Stimulated activated naive CD8-positive, alpha-beta T cell treated with anti-CD3 and anti-CD28 coated beads, Interleukin-15, amount 100 ng/mL, for 72 hours (primary cell): ENCODE data around the gene DIAPH1.

Source experiments
- ATAC-seq: fragments of 150-1000 bp; cut with Tn5 transposase; 2 replicates; pipeline ENCODE4 v1.10.0; 2021; ENCODE audit warnings: mild to moderate bottlenecking, moderate library complexity
- DNase-seq, 2 donors: peaks; one replicate each; pipeline ENCODE4 v3.0.0; 2021 to 2022
- H3K27ac Mint-ChIP-seq, 2 donors: one replicate each; pipeline ENCODE4 v1.8.0; 2022; ENCODE audit warnings: mild to moderate bottlenecking in 2 of 2, mixed read lengths in 2 of 2, moderate library complexity in 2 of 2
- H3K27me3 Mint-ChIP-seq: one replicate; pipeline ENCODE4 v1.8.0; 2022; ENCODE audit warnings: mixed read lengths
- H3K4me1 Mint-ChIP-seq: one replicate; pipeline ENCODE4 v1.8.0; 2022; ENCODE audit warnings: mild to moderate bottlenecking, mixed read lengths
- H3K4me3 Mint-ChIP-seq, 2 donors: one replicate each; pipeline ENCODE4 v1.8.0; 2022; ENCODE audit warnings: mild to moderate bottlenecking in 2 of 2, mixed read lengths in 2 of 2, moderate library complexity in 1 of 2
- H3K9me3 Mint-ChIP-seq, 2 donors: one replicate each; pipeline ENCODE4 v1.8.0; 2022; ENCODE audit warnings: mixed read lengths in 2 of 2

Gene DIAPH1

DNA sequence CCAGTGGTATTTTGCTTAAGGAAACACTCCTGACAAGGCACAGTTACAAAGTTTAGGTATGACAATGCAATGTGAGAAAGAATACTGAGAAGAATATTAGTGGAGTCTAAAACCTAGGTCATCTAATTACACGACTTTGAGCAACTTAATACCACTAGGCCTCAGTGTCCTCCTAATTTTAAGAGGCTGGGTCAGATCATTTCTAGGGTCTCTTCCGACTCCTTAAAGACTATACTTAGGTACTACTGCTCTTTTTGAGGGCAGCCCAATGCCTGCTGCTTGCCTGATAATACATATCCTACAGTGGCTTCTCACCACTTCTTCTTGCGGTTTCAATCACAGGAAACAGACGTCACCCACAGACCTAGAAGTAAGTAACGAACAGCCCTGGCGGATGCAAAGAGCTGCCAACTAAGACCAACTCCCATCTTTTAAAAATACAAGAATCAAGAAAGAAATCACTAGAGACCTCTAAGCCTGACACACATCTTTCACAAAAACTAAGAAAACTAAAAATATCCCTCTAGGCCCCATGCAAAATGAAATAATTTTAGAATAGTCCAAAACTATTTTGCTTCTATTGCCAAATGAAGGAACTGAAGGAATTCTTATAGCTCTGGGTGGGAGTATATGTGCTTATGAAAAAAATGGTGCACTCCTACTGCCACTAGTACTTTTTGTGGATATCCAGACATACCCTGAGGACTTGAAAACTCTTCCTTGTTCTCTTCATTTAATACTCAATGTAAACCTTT is 13.1 kb downstream of the DIAPH1 start:
- Mint-ChIP-seq H3K9me3 (no peaks in the 10 kb centered on the region), H3K4me1 (peaks cover 89% of the 10 kb centered on the region)
- peak; percentile 65 to 75 for DNase-seq

DNA sequence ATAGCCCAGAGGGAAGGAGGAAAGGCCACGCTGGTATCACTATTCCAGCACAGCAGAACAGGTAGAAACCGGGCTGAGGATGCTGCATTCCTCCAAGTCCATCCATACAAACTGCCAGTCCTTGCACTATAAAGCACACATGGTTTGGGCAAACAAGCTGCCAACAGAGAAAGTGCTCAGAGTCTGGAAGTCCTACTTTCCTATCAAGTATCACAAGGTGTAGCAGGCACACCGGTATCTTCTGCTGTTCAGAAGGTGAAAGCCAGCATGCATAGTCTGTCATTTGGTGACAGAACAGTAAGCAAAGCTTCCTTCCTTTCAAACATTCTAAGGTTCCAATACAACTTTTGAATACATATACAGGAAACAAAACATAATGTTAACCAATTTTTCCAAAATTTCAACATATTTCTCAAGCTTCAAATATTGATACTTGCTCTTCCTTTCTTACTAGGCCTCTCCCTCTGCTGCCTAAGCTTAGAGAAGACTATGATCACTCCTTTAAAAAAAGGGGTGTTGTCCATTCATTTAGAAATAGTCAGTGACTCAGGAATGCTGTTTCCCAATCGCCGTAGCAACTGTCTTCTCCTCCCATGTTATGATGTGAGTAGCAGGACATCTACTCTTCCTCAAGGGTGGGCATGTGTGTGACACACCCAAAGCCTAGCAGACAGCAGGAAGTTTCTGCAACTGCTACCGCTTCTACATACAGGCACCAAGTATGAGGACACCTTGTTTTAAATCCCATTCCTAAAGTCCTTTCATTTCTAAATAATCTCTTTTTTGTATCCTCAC is 14.7 kb downstream of the DIAPH1 start:
- H3K9me3 Mint-ChIP-seq, result no peaks in the 10 kb centered on the region
- ATAC-seq, result no peak
- H3K27me3 Mint-ChIP-seq, result no peaks in the 10 kb centered on the region
- DNase-seq, result no peak
- peak overlapping the region; percentile 74 to 77 for H3K4me3 Mint-ChIP-seq
- H3K4me1 Mint-ChIP-seq, result peaks cover 89% of the 10 kb centered on the region
- H3K27ac Mint-ChIP-seq, result peak overlapping the region; percentile 75 to 91

More for the DNA sequence above, 13.1 kb downstream of the DIAPH1 start:
- ATAC-seq, result peak; percentile 99
- Mint-ChIP-seq H3K27me3 (no peaks in the 10 kb centered on the region), H3K4me3 (peak overlapping the region; percentile 56 to 67), H3K27ac (peak overlapping the region; percentile 48 to 67)

DNA sequence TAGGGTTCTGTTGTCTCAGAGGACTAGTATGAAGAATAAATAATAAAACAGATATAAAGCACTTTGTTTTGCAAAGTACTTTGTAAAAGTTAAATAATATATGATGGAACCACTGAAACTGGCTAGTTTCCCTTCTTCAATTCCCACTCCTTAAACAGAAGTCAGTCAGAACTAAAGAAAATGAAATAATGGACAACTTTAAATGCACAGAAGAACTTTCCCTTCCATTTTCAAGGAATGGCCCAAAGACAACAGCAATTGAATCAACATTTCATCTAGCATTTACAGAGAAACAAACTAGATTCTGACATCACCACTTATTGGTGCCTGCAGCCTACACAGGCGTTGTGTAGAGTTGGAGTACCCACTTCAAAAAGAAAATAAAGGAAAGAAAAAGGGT is 16.2 kb downstream of the DIAPH1 start:
- Mint-ChIP-seq H3K27me3 (no peaks in the 10 kb centered on the region), H3K4me3 (peak overlapping the region; percentile 7 to 23), H3K27ac (peak overlapping the region; percentile 12 to 72)

DNA sequence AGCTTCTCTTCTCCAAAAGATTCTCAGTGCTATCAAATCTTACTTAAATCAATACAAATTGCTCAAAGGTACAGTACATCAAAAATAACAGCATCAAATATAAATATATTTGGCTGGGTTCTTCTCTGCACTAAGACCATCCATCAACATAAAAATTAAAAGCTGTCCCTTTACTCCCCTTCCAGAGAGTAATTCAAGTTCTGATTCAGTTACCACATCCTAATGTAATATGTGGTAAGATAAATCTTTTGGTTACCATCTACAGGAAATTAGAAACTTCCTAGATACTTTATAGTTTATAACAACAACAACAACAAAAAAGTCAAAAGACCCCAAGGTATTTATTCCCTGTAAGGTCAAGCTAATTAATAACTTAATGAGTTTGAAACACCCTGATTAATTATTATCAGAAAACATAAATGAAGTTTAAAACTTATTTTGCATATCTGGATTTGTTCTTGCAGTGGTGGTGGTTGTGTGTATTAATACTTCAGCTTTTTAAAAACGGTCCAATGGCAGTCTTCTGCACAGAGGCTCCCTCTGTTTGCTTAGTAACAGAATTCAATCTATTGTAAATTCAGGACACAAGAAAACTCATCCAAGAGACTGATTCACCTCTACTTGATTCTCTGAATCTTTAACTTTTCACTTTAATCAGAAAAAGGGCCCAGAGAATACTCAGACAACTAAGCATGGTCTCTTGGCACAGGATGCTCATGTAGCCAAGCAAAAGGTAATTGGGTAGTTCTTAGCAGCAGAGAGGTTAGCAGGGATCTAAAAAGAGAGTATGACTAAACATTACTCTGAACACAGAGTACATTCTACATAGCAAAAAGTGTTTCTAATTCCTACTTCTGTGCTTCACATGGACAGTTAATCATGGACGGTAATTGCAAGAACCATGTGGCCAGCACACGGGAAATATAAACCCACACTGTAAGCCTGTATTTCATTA is 20.1 kb downstream of the DIAPH1 start:
- no peaks in the 10 kb centered on the region for H3K9me3 Mint-ChIP-seq

More for the DNA sequence above, 16.2 kb downstream of the DIAPH1 start:
- DNase-seq (no peak), ATAC-seq (no peak)
- H3K4me1 Mint-ChIP-seq, result peaks cover 89% of the 10 kb centered on the region
- H3K9me3 Mint-ChIP-seq, result no peaks in the 10 kb centered on the region

DNA sequence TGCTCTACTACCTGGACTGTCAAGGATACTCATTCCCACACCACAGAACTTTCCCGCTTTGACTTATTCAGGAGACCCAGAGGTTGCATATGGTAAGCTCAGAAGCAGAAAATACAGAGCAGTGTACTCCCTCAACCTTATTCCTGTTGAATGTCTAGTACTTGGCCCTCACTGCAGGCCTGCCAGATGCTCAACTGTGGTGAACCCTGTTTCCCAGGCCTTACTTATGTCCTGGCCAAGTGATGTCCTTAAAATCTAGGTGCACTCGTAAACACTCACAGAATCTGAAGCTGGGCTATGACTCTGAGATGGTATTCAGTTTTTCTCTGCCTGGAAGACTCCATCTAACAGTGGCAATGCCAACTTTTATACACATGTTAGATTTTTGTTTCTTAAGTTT is 21.0 kb downstream of the DIAPH1 start:
- peak overlapping the region in 1 of 2 donors; percentile 26 for H3K27ac Mint-ChIP-seq
- no peaks in the 10 kb centered on the region for H3K9me3 Mint-ChIP-seq
- H3K4me3 Mint-ChIP-seq, result no peak overlapping the region
- ATAC-seq (no peak), DNase-seq (no peak)
- H3K27me3 Mint-ChIP-seq, result no peaks in the 10 kb centered on the region
- peaks cover 71% of the 10 kb centered on the region for H3K4me1 Mint-ChIP-seq

More for the DNA sequence above, 20.1 kb downstream of the DIAPH1 start:
- Mint-ChIP-seq H3K27ac (no peak overlapping the region), H3K4me1 (peaks cover 76% of the 10 kb centered on the region), H3K27me3 (no peaks in the 10 kb centered on the region), H3K4me3 (peak overlapping the region in 1 of 2 donors; percentile 9)
- DNase-seq, result no peak
- ATAC-seq, result peak; percentile 79

DNA sequence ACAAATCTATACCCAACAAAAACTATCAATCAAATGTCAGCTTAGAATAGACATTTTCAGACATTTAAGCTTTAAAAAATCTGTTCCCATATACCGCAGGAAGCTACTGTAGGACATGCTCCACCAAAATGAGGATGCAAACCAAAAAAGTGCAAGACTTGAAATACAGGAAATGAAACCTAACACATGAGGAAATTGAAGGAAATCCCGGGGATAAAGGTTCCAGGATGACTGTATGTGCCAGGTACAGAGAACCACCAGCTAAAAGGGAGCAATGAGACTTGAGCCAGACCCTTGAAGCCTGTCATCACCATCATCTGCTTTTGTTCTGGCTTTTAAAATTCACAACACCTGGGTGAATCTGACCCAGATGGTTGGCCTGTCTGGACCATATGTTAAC is 21.4 kb downstream of the DIAPH1 start:
- Mint-ChIP-seq H3K27me3 (no peaks in the 10 kb centered on the region), H3K4me3 (no peak overlapping the region), H3K4me1 (peaks cover 71% of the 10 kb centered on the region), H3K27ac (peak overlapping the region in 1 of 2 donors; percentile 26), H3K9me3 (no peaks in the 10 kb centered on the region)
- peak; percentile 40 for ATAC-seq
- no peak for DNase-seq

DNA sequence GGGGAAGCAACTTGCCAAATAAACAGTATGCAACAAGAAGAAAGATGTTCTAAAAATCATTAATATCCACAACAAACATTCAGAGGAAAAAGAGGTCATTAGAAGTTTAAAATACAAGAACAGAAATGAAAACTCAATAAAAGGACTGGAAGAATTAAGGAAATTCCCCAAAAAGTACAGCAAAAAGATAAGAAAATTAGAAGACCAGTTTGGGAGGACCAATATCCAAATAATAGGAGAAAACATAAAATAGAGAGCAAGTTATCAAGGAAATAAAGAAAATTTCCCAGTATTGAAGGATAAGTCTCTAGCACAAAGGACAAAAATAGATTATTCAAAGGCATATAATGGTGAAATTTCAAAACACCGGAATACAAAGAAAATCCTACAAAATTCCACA is 21.9 kb downstream of the DIAPH1 start:
- no peak overlapping the region for H3K4me3 Mint-ChIP-seq
- DNase-seq (no peak), ATAC-seq (no peak)
- H3K4me1 Mint-ChIP-seq, result peaks cover 71% of the 10 kb centered on the region
- H3K27ac Mint-ChIP-seq, result peak overlapping the region in 1 of 2 donors; percentile 10
- H3K9me3 Mint-ChIP-seq, result no peaks in the 10 kb centered on the region
- no peaks in the 10 kb centered on the region for H3K27me3 Mint-ChIP-seq

DNA sequence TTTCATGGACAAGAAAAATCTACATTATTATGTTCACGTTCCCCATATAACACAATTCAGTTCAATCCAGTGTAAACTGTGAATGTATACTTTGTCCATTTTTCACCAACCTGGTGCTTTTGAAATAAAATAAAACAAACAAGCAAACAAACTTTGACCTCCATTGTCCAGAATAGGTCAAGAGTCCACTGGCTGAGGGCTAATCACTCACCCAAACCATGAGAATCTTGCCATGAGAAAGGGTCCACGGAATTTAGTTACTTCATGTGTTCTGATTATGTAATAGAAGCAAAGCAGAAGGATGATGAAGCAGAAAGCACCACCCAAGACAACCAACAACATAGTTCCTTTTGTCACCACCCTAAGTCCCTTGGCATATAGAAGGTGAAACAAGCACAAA is 28.7 kb downstream of the DIAPH1 start:
- no peaks in the 10 kb centered on the region for H3K9me3 Mint-ChIP-seq
- H3K27me3 Mint-ChIP-seq, result no peaks in the 10 kb centered on the region
- H3K27ac Mint-ChIP-seq, result no peak overlapping the region
- no peak for ATAC-seq
- H3K4me1 Mint-ChIP-seq, result peaks cover 24% of the 10 kb centered on the region
- H3K4me3 Mint-ChIP-seq, result no peak overlapping the region
- no peak for DNase-seq

DNA sequence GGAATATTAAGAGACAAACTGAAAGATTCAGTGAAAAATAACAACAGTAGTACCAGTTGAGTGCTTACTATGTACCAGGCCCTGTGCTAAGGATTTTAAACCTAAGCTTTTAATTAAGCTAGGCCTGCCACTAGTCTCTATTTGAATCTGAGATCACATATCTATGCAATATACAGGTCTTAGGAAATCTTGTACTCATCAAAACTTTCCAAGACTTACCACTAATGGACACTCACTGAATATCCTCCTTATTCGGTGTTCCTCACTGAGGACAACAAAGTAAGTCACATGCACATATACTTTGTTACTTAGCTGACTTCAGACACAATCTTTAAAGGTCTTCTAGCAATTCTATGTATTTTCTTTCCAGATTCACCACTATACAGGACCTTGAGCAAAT is 32.6 kb downstream of the DIAPH1 start:
- DNase-seq (no peak), ATAC-seq (no peak)
- H3K4me1 Mint-ChIP-seq, result peaks cover 4% of the 10 kb centered on the region
- no peak overlapping the region for H3K4me3 Mint-ChIP-seq
- H3K27me3 Mint-ChIP-seq, result no peaks in the 10 kb centered on the region
- H3K9me3 Mint-ChIP-seq, result no peaks in the 10 kb centered on the region
- no peak overlapping the region for H3K27ac Mint-ChIP-seq

DNA sequence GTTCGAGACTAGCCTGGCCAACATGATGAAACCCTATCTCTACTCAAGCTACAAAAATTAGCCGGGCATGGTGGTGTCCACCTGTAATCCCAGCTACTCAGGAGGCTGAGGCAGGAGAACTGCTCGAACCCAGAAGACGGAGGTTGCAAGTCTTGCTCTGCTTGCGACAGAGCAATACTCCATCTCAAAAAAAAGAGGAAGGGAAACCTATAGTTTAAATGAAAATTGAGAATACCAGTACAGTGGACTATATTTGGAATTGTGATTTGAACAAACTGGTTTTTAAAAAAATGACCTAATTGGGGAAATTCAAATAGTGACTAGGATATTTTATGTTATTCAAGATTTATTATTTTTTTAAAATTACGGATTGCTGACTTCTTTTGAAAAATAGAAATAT is 33.2 kb downstream of the DIAPH1 start:
- H3K4me3 Mint-ChIP-seq, result no peak overlapping the region
- H3K27me3 Mint-ChIP-seq, result no peaks in the 10 kb centered on the region

DNA sequence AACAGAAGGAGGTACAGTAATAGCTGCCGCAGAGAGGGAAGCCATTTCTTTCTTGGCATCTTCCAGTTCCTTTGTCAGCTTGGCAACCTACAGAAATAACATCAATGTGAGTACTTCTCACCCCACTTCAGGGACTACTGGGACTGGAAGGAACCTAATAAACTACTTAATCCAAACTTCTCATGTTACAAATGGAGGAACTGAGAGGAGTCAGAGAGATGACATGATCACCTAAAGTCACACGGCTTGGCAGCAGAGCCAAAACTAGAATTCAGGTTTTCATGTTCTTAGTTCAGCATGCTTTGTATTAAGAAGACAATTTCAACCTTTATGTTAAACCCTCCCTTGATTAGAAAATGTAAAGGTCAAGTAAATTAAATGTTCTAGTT is 44.7 kb downstream of the DIAPH1 start:
- Mint-ChIP-seq H3K27me3 (no peaks in the 10 kb centered on the region), H3K27ac (no peak overlapping the region), H3K9me3 (no peaks in the 10 kb centered on the region), H3K4me1 (no peaks in the 10 kb centered on the region), H3K4me3 (no peak overlapping the region)
- DNase-seq (no peak), ATAC-seq (no peak)

More for the DNA sequence above, 33.2 kb downstream of the DIAPH1 start:
- no peak overlapping the region for H3K27ac Mint-ChIP-seq
- ATAC-seq, result no peak
- H3K4me1 Mint-ChIP-seq, result peaks cover 4% of the 10 kb centered on the region
- H3K9me3 Mint-ChIP-seq, result no peaks in the 10 kb centered on the region
- no peak for DNase-seq

DNA sequence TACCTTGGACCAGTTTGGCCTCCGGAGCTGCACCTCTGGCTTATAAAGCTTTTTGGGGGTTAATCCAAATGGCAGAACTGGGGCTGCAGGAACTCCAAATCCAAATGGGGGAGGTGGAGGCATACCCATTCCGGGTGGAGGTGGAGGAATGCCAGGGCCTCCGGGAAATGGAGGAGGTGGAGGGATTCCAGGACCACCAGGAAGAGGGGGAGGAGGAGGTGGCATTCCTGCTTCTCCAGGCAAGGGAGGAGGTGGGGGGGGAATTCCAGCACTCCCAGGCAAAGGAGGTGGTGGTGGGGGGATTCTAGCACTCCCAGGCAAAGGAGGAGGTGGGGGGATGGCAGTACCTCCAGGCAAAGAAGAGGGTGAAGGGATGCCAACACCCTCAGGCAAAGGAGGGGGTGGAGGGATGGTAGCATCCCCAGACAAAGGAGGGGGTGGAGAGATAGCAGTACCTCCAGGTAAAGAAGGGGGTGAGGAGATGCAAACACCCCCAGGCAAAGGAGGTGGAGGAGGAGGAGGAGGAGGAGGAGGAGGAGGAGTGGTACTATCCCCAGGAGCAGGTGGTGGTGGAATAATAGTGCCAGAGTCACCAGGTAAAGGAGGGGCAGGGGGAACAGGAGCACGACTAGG is 45.2 kb downstream of the DIAPH1 start:
- no peaks in the 10 kb centered on the region for H3K9me3 Mint-ChIP-seq
- DNase-seq, result no peak
- no peaks in the 10 kb centered on the region for H3K27me3 Mint-ChIP-seq
- H3K4me3 Mint-ChIP-seq, result no peak overlapping the region
- H3K27ac Mint-ChIP-seq, result peak overlapping the region in 1 of 2 donors; percentile 19
- ATAC-seq, result no peak
- no peaks in the 10 kb centered on the region for H3K4me1 Mint-ChIP-seq

DNA sequence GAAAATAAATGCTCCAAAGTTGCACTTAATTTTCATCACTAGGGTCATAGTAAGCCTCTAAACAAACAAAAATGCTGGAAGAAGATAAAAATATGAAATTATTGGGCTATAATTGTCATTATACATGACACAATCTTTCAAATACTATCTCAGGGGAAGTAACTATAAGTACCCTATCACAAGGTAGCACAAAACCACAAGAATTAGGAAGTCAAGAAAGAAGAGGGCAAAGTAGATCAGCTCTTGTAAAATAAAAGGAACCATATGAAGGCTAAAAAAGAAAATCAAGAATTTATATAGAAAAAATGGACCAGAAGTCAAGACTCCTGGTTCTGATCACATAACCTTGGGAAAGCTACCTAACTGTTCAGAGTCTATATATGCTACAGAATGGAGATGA is 48.1 kb downstream of the DIAPH1 start:
- Mint-ChIP-seq H3K4me3 (no peak overlapping the region), H3K27me3 (no peaks in the 10 kb centered on the region), H3K9me3 (no peaks in the 10 kb centered on the region), H3K27ac (no peak overlapping the region), H3K4me1 (no peaks in the 10 kb centered on the region)
- ATAC-seq (no peak), DNase-seq (no peak)

DNA sequence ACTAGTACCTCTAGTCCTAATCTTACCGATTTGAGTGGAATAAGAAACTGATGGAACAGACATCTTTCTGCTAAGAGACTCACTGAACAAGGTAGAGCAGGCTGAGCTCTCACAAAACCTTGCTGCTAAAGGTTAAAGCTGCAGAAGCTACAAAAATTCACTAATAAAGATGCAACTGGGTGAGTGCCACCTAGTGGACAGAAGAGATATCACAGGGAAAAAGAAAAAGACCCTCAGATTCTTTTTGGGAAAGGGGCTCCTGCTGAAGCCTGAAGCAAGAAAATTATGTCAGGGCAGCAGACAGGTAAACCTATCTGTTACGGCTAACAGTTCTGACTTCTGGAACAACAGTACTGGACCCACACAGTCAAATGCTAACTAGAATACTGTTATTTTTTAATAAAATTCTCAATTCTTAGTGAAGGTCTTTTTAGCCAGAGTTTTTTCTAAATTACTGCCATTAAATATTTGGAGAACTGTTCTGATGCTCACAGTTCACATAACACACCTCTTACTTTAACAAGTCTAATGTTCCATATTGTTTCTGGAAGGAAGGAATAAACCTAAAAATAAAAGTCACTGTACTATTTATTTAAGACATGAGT is 51.2 kb downstream of the DIAPH1 start:
- Mint-ChIP-seq H3K27ac (peak overlapping the region in 1 of 2 donors; percentile 40), H3K4me3 (no peak overlapping the region), H3K4me1 (peaks cover 5% of the 10 kb centered on the region), H3K27me3 (no peaks in the 10 kb centered on the region), H3K9me3 (no peaks in the 10 kb centered on the region)
- DNase-seq (no peak), ATAC-seq (no peak)
